Adrenal gland (tissue), 12 donors: ENCODE data around the gene DNAJB8. TPM values are rescaled to one million over a fixed set of nuclear protein-coding genes. Genes with fewer than 3 reads are reported as not detected.

Source experiments
- DNase-seq, 7 donors: peaks; one replicate each; pipeline ENCODE4 v3.0.0-alpha.2; 2019 to 2020
- H3K27ac ChIP-seq, 5 donors: fragments of 200-600 bp; sonication (generic) in 4 of 5; 1 replicate in 3 of 5; 2 replicates in 2 of 5; pipeline versions ENCODE4 v1.5.1 to v1.8.0; 2016 to 2020; ENCODE audit warnings: mild to moderate bottlenecking in 1 of 5
- H3K27me3 ChIP-seq: fragments of 200-600 bp; 2 replicates; pipeline ENCODE4 v1.8.0; 2021
- H3K36me3 ChIP-seq, 2 donors: fragments of 200-600 bp; replicated peaks in 1 of 2; 1 replicate in 1 of 2; 2 replicates in 1 of 2; pipeline versions ENCODE4 v1.5.1 to v1.8.0; 2018 to 2022
- H3K4me1 ChIP-seq, 2 donors: fragments of 200-600 bp; replicated peaks in 1 of 2; 1 replicate in 1 of 2; 2 replicates in 1 of 2; pipeline versions ENCODE4 v1.5.1 to v1.8.0; 2018 to 2021
- H3K4me3 ChIP-seq, 4 donors: fragments of 200-600 bp; sonication (generic) in 3 of 4; one replicate each; pipeline ENCODE4 v1.5.1; 2016 to 2018
- H3K9me3 ChIP-seq, 3 donors: fragments of 200-600 bp; sonication (generic) in 1 of 3; replicated peaks in 1 of 3; 1 replicate in 2 of 3; 2 replicates in 1 of 3; pipeline versions ENCODE4 v1.5.1 to v1.8.0; 2016 to 2021
- POLR2A ChIP-seq, 2 donors: fragments of 450-650 bp; IDR thresholded peaks; one replicate each; pipeline ENCODE4 v1.6.1; 2017; ENCODE audit warnings: antibody characterized with exemption in 2 of 2, mild to moderate bottlenecking in 2 of 2, moderate library complexity in 1 of 2
- WGBS, 4 donors: extraction: QIAGEN DNeasy Blood & Tissue Kit in 2 of 4; methylation state at CpG; one replicate each; pipeline versions ENCODE4 v1.1.5 to v1.1.7; 2013 to 2017; 5-methylcytosine and 5-hydroxymethylcytosine counted together
- intact Hi-C, 2 donors: fragments of 100-400 bp; cut with DNase I; formaldehyde crosslinking; loops; one replicate each; pipeline versions ENCODE4 v1.14.1 to v1.15.0; 2022 to 2023
- polyA plus RNA-seq, 3 donors: library from polyadenylated mRNA; stranded (reverse); fragments of 200-250 nt in 2 of 3; fragments of 350-450 nt in 1 of 3; fragmentation: Illumina TruSeq in 1 of 3; extraction: RNeasy Lipid Tissue Mini Kit (QIAGEN cat#74804) in 1 of 3; gene quantifications; one replicate each; pipeline ENCODE4 v1.2.3, GENCODE V29; 2013 to 2014
- total RNA-seq, 9 donors: library from RNA; depleted of rRNA in 4 of 9; stranded (reverse); fragments of >200 nt in 4 of 9; fragments of 120-200 nt in 1 of 9; fragmentation: NEBNext Ultra II Directional in 1 of 9; extraction: Animal tissue kit (Norgen Biotek cat#: 25700) in 1 of 9; gene quantifications; one replicate each; pipeline versions ENCODE4 v1.1.0 to v1.2.4, GENCODE V29; 2013 to 2023
- TF ChIP-seq, protein P1 (sequence below), 6 experiments: fragments of 450-650 bp in 4 of 6; fragments of 200-600 bp in 2 of 6; sonication (generic) in 1 of 6; IDR thresholded peaks; 1 replicate in 5 of 6; 2 replicates in 1 of 6; pipeline versions ENCODE4 v1.5.1 to v1.8.0; 2016 to 2021; ENCODE audit warnings: antibody characterized with exemption in 6 of 6, mild to moderate bottlenecking in 2 of 6, moderate library complexity in 1 of 6
- donor health status: healthy with polysubstance abuse.
- donor health status: Bipolar disorder and iron deficiency.
- donor health status: DM: yes; HTN: yes; CAD: no.
- donor health status: DM: no; HTN: no; CAD: no.
- donor health status: DM: no; HTN: no; CAD: no.
- donor health status: DM: yes; HTN: yes; CAD: no.

The DNAJB8 gene
- total and polyA plus RNA-seq, 12 donors = not detected

DNA sequence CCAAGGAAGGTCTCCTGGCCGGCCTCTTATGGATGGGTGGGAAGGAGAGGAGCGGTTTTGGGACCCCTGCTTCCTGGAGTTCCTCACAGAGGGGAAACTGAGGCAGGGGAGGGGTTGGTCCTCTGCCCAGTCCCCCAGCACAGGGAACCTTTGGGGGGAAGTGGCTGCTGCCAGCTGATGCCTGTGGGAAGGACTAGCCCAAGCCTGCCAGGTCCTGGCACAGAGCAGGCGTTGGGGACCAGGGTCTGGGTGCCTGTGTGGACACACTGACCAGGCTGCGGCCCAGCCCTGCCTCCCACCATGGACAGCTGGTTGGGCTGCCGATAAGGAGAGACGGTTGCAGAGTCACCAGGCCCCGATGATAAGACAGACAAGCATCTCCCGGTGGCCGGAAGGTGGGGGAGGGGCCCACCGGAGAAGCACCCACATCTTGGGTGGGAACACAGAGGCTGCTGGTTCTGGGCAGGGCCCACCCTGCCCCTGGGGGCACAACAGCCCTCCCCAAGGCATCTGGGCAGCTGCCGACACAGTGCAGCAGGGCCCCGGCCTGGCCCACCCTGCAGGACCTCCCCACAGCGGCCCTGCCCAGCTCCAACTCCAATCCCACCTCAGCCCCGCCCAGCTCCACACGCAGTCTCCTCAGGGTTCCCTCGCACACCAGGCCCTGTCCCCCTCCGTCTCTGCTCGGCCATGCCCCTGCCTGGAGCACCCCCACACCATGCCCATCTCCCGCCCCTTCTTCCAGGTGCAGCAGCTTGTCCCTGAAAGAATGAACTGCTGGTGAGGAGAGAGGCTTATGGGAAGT is 50.7 kb downstream of the DNAJB8 start:
- no peaks in the 10 kb centered on the region for H3K9me3 ChIP-seq
- WGBS, 4 donors = 82 to 92% (median 84%) methylated on average over 8 to 19 of the region's 19 CpGs
- intact Hi-C loops = no loop called here
- TF ChIP-seq, protein P1, sequence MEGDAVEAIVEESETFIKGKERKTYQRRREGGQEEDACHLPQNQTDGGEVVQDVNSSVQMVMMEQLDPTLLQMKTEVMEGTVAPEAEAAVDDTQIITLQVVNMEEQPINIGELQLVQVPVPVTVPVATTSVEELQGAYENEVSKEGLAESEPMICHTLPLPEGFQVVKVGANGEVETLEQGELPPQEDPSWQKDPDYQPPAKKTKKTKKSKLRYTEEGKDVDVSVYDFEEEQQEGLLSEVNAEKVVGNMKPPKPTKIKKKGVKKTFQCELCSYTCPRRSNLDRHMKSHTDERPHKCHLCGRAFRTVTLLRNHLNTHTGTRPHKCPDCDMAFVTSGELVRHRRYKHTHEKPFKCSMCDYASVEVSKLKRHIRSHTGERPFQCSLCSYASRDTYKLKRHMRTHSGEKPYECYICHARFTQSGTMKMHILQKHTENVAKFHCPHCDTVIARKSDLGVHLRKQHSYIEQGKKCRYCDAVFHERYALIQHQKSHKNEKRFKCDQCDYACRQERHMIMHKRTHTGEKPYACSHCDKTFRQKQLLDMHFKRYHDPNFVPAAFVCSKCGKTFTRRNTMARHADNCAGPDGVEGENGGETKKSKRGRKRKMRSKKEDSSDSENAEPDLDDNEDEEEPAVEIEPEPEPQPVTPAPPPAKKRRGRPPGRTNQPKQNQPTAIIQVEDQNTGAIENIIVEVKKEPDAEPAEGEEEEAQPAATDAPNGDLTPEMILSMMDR (IDR thresholded peaks at IDR 0.05) = no peak
- no peak for TF ChIP-seq POLR2A (IDR thresholded peaks at IDR 0.05)
- H3K36me3 ChIP-seq = no peaks in the 10 kb centered on the region
- no peaks in the 10 kb centered on the region for H3K4me1 ChIP-seq
- no peak overlapping the region for H3K4me3 ChIP-seq
- no peak for DNase-seq
- no peak overlapping the region for H3K27ac ChIP-seq
- H3K27me3 ChIP-seq = no peaks in the 10 kb centered on the region

DNA sequence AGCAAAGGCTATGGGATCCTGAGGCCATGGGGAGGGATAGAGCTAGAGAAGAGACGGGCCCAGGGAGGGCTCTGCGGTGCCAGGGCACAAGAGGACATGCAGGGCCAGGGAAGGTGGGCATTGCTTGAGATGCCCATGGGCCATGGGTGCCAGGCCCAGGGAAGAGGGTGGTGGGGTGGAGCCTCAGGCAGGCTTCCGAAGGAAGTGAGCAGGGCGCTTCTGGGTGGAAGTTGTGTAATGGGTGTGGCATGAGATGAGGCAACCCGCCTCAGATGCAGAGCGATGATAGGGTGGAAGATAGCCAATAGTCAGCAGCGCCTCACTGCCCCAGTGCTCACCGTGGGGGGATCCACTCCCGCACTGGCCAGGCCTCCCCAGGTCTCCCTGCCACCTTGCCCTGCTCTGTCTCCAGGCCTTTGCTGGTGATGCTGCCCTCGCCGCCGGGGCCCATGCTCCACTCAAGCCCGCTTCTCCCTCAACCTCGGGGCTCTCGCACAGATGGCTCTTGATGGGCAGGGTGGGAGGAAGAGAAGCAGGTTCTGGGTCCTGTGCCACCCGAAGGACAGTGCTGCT is 51.4 kb downstream of the DNAJB8 start:
- no peaks in the 10 kb centered on the region for H3K4me1 ChIP-seq
- 88 to 96% (median 93%) methylated on average over 8 to 16 of the region's 16 CpGs for WGBS, 4 donors
- no peaks in the 10 kb centered on the region for H3K36me3 ChIP-seq
- no peak overlapping the region for H3K4me3 ChIP-seq
- DNase-seq = no peak
- H3K27ac ChIP-seq = no peak overlapping the region
- H3K27me3 ChIP-seq = no peaks in the 10 kb centered on the region
- intact Hi-C loops = no loop called here
- no peaks in the 10 kb centered on the region for H3K9me3 ChIP-seq
- TF ChIP-seq, protein P1 (IDR thresholded peaks at IDR 0.05) = no peak
- no peak for TF ChIP-seq POLR2A (IDR thresholded peaks at IDR 0.05)

DNA sequence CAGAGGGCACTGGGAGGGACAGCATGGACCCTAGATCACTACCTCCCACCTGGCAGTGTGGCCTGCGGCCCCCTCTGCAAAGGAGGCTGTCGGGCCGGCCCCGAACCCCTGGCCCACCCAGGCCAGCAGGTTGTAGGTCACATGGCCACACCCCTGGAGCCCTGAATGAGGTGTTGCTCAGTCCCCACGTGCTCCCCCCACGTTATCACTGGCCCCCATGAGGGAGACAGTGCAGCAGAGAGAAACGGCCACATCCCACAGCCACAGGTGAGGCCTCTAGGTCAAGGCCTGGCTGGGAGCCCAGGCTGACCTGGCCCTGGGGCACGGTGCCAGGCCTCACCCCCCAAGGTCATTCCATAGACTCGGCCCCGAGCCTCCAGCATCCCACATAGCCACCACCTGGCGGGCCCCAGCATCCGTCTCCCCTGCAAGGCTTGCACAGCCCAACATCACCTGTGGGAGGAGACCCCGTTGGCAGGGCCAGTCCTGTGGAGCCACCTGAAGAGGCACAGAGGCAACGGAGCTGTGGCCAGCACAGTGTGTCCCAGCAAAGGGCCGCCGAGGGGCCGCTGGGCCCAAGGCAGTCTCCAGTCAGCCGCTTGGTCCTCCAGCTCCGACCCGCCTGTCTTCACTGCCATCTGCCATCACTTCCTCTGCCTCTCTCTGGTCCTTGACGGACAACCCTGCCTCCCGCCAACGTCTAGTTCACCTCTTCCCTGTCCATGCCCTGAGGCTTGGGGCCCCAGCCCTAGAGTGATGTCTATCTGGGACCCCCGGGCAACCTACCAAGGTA is 53.1 kb downstream of the DNAJB8 start:
- WGBS, 4 donors = 79 to 97% (median 85%) methylated on average over 11 to 24 of the region's 24 CpGs

DNA sequence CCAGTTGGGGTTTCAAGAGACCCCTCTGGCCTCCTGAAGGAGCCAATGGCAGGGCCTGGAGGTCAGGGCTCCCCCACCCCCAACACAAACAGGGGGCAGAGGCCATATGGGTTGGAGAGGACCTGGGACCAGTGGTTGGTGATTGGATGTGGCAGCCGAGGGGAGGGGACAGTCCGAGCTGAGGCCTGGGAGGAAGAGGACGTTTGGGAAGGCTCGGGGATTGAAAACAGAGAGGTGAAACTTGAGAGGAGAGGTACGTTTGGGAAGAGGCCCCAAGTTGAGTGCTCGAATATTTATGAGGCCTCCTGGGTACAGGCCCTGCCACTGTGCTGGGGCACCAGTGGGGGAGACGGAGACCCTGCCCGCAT is 53.7 kb downstream of the DNAJB8 start:
- Histone ChIP-seq H3K36me3 (no peaks in the 10 kb centered on the region), H3K27me3 (no peaks in the 10 kb centered on the region), H3K4me3 (no peak overlapping the region), H3K4me1 (peaks cover 0 to 14% of the 10 kb centered on the region in 2 donors), H3K27ac (no peak overlapping the region), H3K9me3 (no peaks in the 10 kb centered on the region)
- intact Hi-C loops = no loop called here
- DNase-seq = no peak
- TF ChIP-seq POLR2A (IDR thresholded peaks at IDR 0.05) = no peak
- TF ChIP-seq, protein P1 (IDR thresholded peaks at IDR 0.05) = no peak
- WGBS, 4 donors = 88 to 95% (median 92%) methylated on average over 8 of the region's 8 CpGs

More for the DNA sequence above, 53.1 kb downstream of the DNAJB8 start:
- no peak for DNase-seq
- Histone ChIP-seq H3K36me3 (no peaks in the 10 kb centered on the region), H3K4me3 (no peak overlapping the region), H3K9me3 (no peaks in the 10 kb centered on the region), H3K4me1 (peaks cover 0 to 14% of the 10 kb centered on the region in 2 donors), H3K27ac (no peak overlapping the region), H3K27me3 (no peaks in the 10 kb centered on the region)
- no peak for TF ChIP-seq POLR2A (IDR thresholded peaks at IDR 0.05)
- TF ChIP-seq, protein P1 (IDR thresholded peaks at IDR 0.05) = no peak
- intact Hi-C loops = no loop called here
